NCI-H446 (cell line): ENCODE results near the gene DIP2C.
"Not testable (repeated sequence)": the region's sequence is repeated elsewhere in the genome, so short reads cannot be mapped to it uniquely, and the experiment has no call there.

Source experiments
- DNase-seq, 2 experiments: peaks; one replicate each; lab custom pipeline; 2025; lab: John Stamatoyannopoulos, UW

The DIP2C gene

GRCh38 chr10:613271-614138 is 76.0 kb downstream of the DIP2C start:
- no peak for DNase-seq

- no peak for DNase-seq
Observed at GRCh38 chr10:612696-613095, 76.8 kb downstream of the DIP2C start.

GRCh38 chr10:610642-611305 is 78.7 kb downstream of the DIP2C start:
- DNase-seq: not testable (repeated sequence)

GRCh38 chr10:609868-610545 is 79.5 kb downstream of the DIP2C start:
- DNase-seq: no peak

- DNase-seq: no peak
Observed at GRCh38 chr10:609262-609658, 80.2 kb downstream of the DIP2C start.

GRCh38 chr10:608331-609261 is 80.9 kb downstream of the DIP2C start:
- peak in 1 of 2 experiments; percentile 12 for DNase-seq

- DNase-seq: no peak
Observed at GRCh38 chr10:607545-608185, 81.8 kb downstream of the DIP2C start.

- no peak for DNase-seq
Observed at GRCh38 chr10:606762-607544, 82.5 kb downstream of the DIP2C start.

GRCh38 chr10:605632-606325 is 83.7 kb downstream of the DIP2C start:
- DNase-seq: no peak

GRCh38 chr10:604716-605631 is 84.5 kb downstream of the DIP2C start:
- DNase-seq: no peak

GRCh38 chr10:603745-604144 is 85.7 kb downstream of the DIP2C start:
- DNase-seq: no peak

- no peak for DNase-seq
Observed at GRCh38 chr10:602391-603005, 87.0 kb downstream of the DIP2C start.

- no peak for DNase-seq
Observed at GRCh38 chr10:601660-601963, 87.9 kb downstream of the DIP2C start.

GRCh38 chr10:600876-601659 is 88.4 kb downstream of the DIP2C start:
- no peak for DNase-seq

GRCh38 chr10:600234-600633 is 89.2 kb downstream of the DIP2C start:
- no peak for DNase-seq

GRCh38 chr10:599767-600166 is 89.7 kb downstream of the DIP2C start:
- DNase-seq: no peak

GRCh38 chr10:598415-599170 is 90.9 kb downstream of the DIP2C start:
- DNase-seq: no peak
